Measurements from ENCODE around the gene EPM2AIP1. TPM values are rescaled to one million over a fixed set of nuclear protein-coding genes. Genes with fewer than 3 reads are reported as not detected.

EPM2AIP1 gene
- total RNA-seq, 3 donors from 2014 or later (not counting 1 experiment from before 2014, with no cell fraction given), result 25.6 to 33.7 (median 32.5) TPM

- H3K27me3 Mint-ChIP-seq (ENCODE audit: low read depth in 2 of 2), result no peaks in the 10 kb centered on the region
- peak overlapping the region; percentile 23 to 24 for H3K27ac Mint-ChIP-seq
- Histone ChIP-seq H3K27me3 (ENCODE audit: control insufficient read depth, insufficient read depth, low read length) (no peaks in the 10 kb centered on the region), H3K36me3 (ENCODE audit: control insufficient read depth, insufficient read depth, low read length) (peaks cover 69% of the 10 kb centered on the region), H3K27ac (ENCODE audit: low read length) (no peak overlapping the region), H3K4me1 (ENCODE audit: control insufficient read depth, insufficient read depth, low read length) (no peaks in the 10 kb centered on the region), H3K4me3 (ENCODE audit: low read length) (no peak overlapping the region), H3K9me3 (ENCODE audit: control insufficient read depth, insufficient read depth, low read length) (no peaks in the 10 kb centered on the region)
- no peak for TF ChIP-seq CTCF (IDR thresholded peaks at IDR 0.05)
- intact Hi-C loops (cut with micrococcal nuclease), result loop anchor here (1.0 kb wide), 1 partner anchor 188 kb away; no protein-coding TSS in a partner anchor
- DNase-seq, result no peak
- 92% methylated on average over 2 of the region's 3 CpGs for WGBS (ENCODE audit: insufficient coverage)
- no peak overlapping the region for H3K4me3 Mint-ChIP-seq
- no peak for ATAC-seq
- H3K9me3 Mint-ChIP-seq, result no peaks in the 10 kb centered on the region
- peaks cover 0 to 10% of the 10 kb centered on the region in 2 donors for H3K4me1 Mint-ChIP-seq
- H3K36me3 Mint-ChIP-seq, result peaks cover 34% of the 10 kb centered on the region
Measured at GRCh38 chr3:37024820-37025405, 32.0 kb upstream of the EPM2AIP1 start.

- no peaks in the 10 kb centered on the region for H3K27me3 Mint-ChIP-seq (ENCODE audit: low read depth in 2 of 2)
- peak in 2 of 3 donors; percentile 50 to 69 for ATAC-seq
- H3K4me3 Mint-ChIP-seq, result no peak overlapping the region
- H3K27me3 ChIP-seq (ENCODE audit: control insufficient read depth, insufficient read depth, low read length), result no peaks in the 10 kb centered on the region
- WGBS (ENCODE audit: insufficient coverage), result no CpG with 5 or more reads among the region's 2 CpGs
- intact Hi-C loops (cut with micrococcal nuclease), result loop anchor here (1.0 kb wide), 1 partner anchor 189 kb away; no protein-coding TSS in a partner anchor
- peaks cover 66% of the 10 kb centered on the region for H3K36me3 ChIP-seq (ENCODE audit: control insufficient read depth, insufficient read depth, low read length)
- no peaks in the 10 kb centered on the region for H3K9me3 ChIP-seq (ENCODE audit: control insufficient read depth, insufficient read depth, low read length)
- H3K36me3 Mint-ChIP-seq, result peaks cover 37% of the 10 kb centered on the region
- no peak overlapping the region for H3K4me3 ChIP-seq (ENCODE audit: low read length)
- H3K4me1 Mint-ChIP-seq, result peaks cover 0 to 10% of the 10 kb centered on the region in 2 donors
- no peak for TF ChIP-seq CTCF (IDR thresholded peaks at IDR 0.05)
- peak in 1 of 2 donors; percentile 33 for DNase-seq
- no peaks in the 10 kb centered on the region for H3K9me3 Mint-ChIP-seq
- H3K27ac ChIP-seq (ENCODE audit: low read length), result no peak overlapping the region
- peak overlapping the region; percentile 23 to 24 for H3K27ac Mint-ChIP-seq
- H3K4me1 ChIP-seq (ENCODE audit: control insufficient read depth, insufficient read depth, low read length), result no peaks in the 10 kb centered on the region
Measured at GRCh38 chr3:37024092-37024491, 31.2 kb upstream of the EPM2AIP1 start.

GRCh38 chr3:37017683-37018082 lies 24.8 kb upstream of the EPM2AIP1 start:
- no peak overlapping the region for H3K4me3 Mint-ChIP-seq
- no peak for ATAC-seq
- 97% methylated on average over 3 of the region's 3 CpGs for WGBS (ENCODE audit: insufficient coverage)
- peaks cover 71% of the 10 kb centered on the region for H3K36me3 ChIP-seq (ENCODE audit: control insufficient read depth, insufficient read depth, low read length)
- no peaks in the 10 kb centered on the region for H3K27me3 ChIP-seq (ENCODE audit: control insufficient read depth, insufficient read depth, low read length)
- no peak overlapping the region for H3K27ac Mint-ChIP-seq
- H3K27me3 Mint-ChIP-seq (ENCODE audit: low read depth in 2 of 2), result no peaks in the 10 kb centered on the region
- no peaks in the 10 kb centered on the region for H3K9me3 Mint-ChIP-seq
- no peak for DNase-seq
- intact Hi-C loops (cut with micrococcal nuclease), result no loop called here
- H3K36me3 Mint-ChIP-seq, result peaks cover 24% of the 10 kb centered on the region
- H3K9me3 ChIP-seq (ENCODE audit: control insufficient read depth, insufficient read depth, low read length), result no peaks in the 10 kb centered on the region
- H3K4me3 ChIP-seq (ENCODE audit: low read length), result no peak overlapping the region
- no peak overlapping the region for H3K27ac ChIP-seq (ENCODE audit: low read length)
- H3K4me1 ChIP-seq (ENCODE audit: control insufficient read depth, insufficient read depth, low read length), result no peaks in the 10 kb centered on the region
- peaks cover 0 to 10% of the 10 kb centered on the region in 2 donors for H3K4me1 Mint-ChIP-seq
- no peak for TF ChIP-seq CTCF (IDR thresholded peaks at IDR 0.05)

- Mint-ChIP-seq H3K4me3 (no peak overlapping the region), H3K36me3 (peaks cover 16% of the 10 kb centered on the region), H3K27me3 (ENCODE audit: low read depth in 2 of 2) (no peaks in the 10 kb centered on the region), H3K9me3 (no peaks in the 10 kb centered on the region), H3K27ac (no peak overlapping the region), H3K4me1 (peaks cover 0 to 5% of the 10 kb centered on the region in 2 donors)
- Histone ChIP-seq H3K9me3 (ENCODE audit: control insufficient read depth, insufficient read depth, low read length) (no peaks in the 10 kb centered on the region), H3K27me3 (ENCODE audit: control insufficient read depth, insufficient read depth, low read length) (no peaks in the 10 kb centered on the region), H3K4me3 (ENCODE audit: low read length) (no peak overlapping the region), H3K27ac (ENCODE audit: low read length) (no peak overlapping the region), H3K4me1 (ENCODE audit: control insufficient read depth, insufficient read depth, low read length) (no peaks in the 10 kb centered on the region), H3K36me3 (ENCODE audit: control insufficient read depth, insufficient read depth, low read length) (peaks cover 73% of the 10 kb centered on the region)
- intact Hi-C loops (cut with micrococcal nuclease), result no loop called here
- no peak for ATAC-seq
- 100% methylated on average over 1 of the region's 8 CpGs for WGBS (ENCODE audit: insufficient coverage)
- no peak for DNase-seq
- no peak for TF ChIP-seq CTCF (IDR thresholded peaks at IDR 0.05)
Measured at GRCh38 chr3:37016903-37017302, 24.0 kb upstream of the EPM2AIP1 start.

Data from natural killer cell (primary cell).